ENCODE data around the gene PPP1R15B. TPM values are rescaled to one million over a fixed set of nuclear protein-coding genes. Genes with fewer than 3 reads are reported as not detected.

PPP1R15B gene
- total RNA-seq, 1 experiment from 2014 or later, result 45.9 TPM

DNA sequence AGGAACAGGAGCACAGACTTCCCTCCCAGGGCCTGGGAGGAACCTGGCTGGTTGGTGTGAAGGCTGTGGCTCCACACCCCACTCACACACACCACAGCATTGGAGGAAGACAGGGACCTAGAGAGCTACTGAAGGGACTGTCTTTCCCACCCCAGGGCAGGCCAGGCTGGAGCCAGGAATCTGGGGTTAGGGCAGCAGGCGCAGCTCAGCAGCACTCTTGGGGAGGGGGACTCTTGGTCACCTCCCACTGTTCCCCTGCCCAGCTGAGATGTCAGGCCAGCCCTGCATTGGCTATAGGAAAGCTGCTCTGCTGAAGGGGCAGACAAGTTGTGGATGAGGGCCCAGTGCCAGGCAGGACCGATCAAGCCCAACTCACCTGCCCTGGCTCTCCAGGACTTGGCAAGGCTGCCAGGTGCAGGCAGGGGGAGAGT, 50.3 kb downstream of the PPP1R15B start:
- no peak overlapping the region for H2AFZ ChIP-seq (ENCODE audit: low read length)
- H2BK120ac ChIP-seq (ENCODE audit: low read depth, low read length, poor library complexity, severe bottlenecking), result no peak overlapping the region
- H3K27me3 Mint-ChIP-seq (ENCODE audit: low read depth), result peaks cover 41% of the 10 kb centered on the region
- H4K8ac ChIP-seq (replicated peaks; ENCODE audit: insufficient read length, low read depth, low read length), result no peak overlapping the region
- no peaks in the 10 kb centered on the region for H3K79me1 ChIP-seq (ENCODE audit: insufficient read depth, low read depth, low read length, poor library complexity, severe bottlenecking)
- no peak overlapping the region for H3T11ph ChIP-seq (ENCODE audit: low read length)
- no peak overlapping the region for H2BK5ac ChIP-seq (ENCODE audit: insufficient read length, low read length)
- no peak for DNase-seq
- H4K91ac ChIP-seq (ENCODE audit: insufficient read length, low read depth, low read length), result no peak overlapping the region
- WGBS (ENCODE audit: extremely low coverage, insufficient read length, low lambda C conversion rate), result no CpG with 5 or more reads among the region's 2 CpGs
- no peak overlapping the region for H2BK12ac ChIP-seq (ENCODE audit: insufficient read length, low read depth, low read length)
- H3K4me1 Mint-ChIP-seq, result peaks cover 29 to 30% of the 10 kb centered on the region in 2 experiments
- no peaks in the 10 kb centered on the region for H3K9me3 ChIP-seq (ENCODE audit: control insufficient read depth, low read depth, low read length)
- no peak overlapping the region for H3K27ac ChIP-seq (ENCODE audit: insufficient read length, low read depth, low read length)
- no peak overlapping the region for H3K4me3 Mint-ChIP-seq
- no peak overlapping the region for H3K23ac ChIP-seq (ENCODE audit: insufficient read length, low read depth, low read length)
- H2AK5ac ChIP-seq (ENCODE audit: insufficient read length, low read length), result no peak overlapping the region
- H3K4me1 ChIP-seq (ENCODE audit: insufficient read depth, low read length), result peaks cover 3% of the 10 kb centered on the region; the same call in 1 of the 2 replicates
- no peaks in the 10 kb centered on the region for H3K9me3 Mint-ChIP-seq
- H2BK15ac ChIP-seq (ENCODE audit: low read depth, low read length), result no peak overlapping the region
- H3K14ac ChIP-seq (ENCODE audit: insufficient read depth, low read length), result no peak overlapping the region
- no peak overlapping the region for H3K4ac ChIP-seq (ENCODE audit: low read depth, low read length)
- H3K27me3 ChIP-seq (ENCODE audit: insufficient read depth, low read length), result no peaks in the 10 kb centered on the region
- H3K27ac Mint-ChIP-seq, result no peak overlapping the region
- no peak overlapping the region for H3K56ac ChIP-seq (ENCODE audit: insufficient read length, low read depth, low read length)
- no peak overlapping the region for H4K5ac ChIP-seq (ENCODE audit: insufficient read length, low read depth, low read length)
- H3K23me2 ChIP-seq (ENCODE audit: insufficient read length, low read depth, low read length, poor library complexity, severe bottlenecking), result no peaks in the 10 kb centered on the region
- H4K20me1 ChIP-seq (ENCODE audit: control insufficient read depth, insufficient read depth, insufficient read length), result no peaks in the 10 kb centered on the region
- no peak overlapping the region for H3K4me2 ChIP-seq (ENCODE audit: insufficient read depth, insufficient read length, low read length)
- no peak overlapping the region for H2BK20ac ChIP-seq (ENCODE audit: low read depth, low read length, poor library complexity, severe bottlenecking)
- TF ChIP-seq CTCF (conservative IDR thresholded peaks at IDR 0.05), result no peak
- no peaks in the 10 kb centered on the region for H3K79me2 ChIP-seq (ENCODE audit: insufficient read depth, low read length)
- no peaks in the 10 kb centered on the region for H3K36me3 Mint-ChIP-seq (ENCODE audit: insufficient read depth in 1 of 3, low read depth in 3 of 3)
- H3K18ac ChIP-seq (ENCODE audit: insufficient read length, low read depth, low read length), result no peak overlapping the region
- no peak overlapping the region for H3K9ac ChIP-seq (ENCODE audit: extremely low read depth, insufficient read length, low read length)
